Measurements from ENCODE around the gene IQSEC1. TPM values are rescaled to one million over a fixed set of nuclear protein-coding genes. Genes with fewer than 3 reads are reported as not detected.

IQSEC1 gene
- total RNA-seq, 4 donors from 2014 or later = 31.9 to 35.8 (median 34.8) TPM

DNA sequence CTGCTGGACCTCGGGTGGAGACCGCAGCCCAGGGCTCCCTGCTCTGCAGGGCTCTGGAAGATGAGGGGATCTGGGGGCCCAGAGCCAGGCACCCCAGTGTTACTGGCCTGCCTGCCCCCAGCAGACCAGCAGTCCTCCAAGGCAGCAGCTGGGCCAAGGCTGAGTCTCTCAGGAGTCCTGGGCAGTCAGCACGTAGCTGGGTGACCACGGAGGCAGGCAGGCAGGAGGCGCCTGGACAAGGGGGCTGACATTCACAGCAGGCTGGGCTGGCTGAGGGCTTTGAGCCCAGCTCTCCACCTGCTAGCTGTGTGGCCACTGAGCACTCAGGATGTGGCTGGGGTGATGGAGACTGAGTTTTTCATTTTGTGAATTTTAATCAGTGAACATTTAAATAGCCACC is 67.9 kb downstream of the IQSEC1 start:
- intact Hi-C loops (cut with DNase I; ENCODE audit: low total_unique reads) = no loop called here
- WGBS, 2 donors = 93% methylated on average over 2 to 4 of the region's 5 CpGs
- no peak overlapping the region for H3K4me3 ChIP-seq (ENCODE audit: low read depth, poor library complexity, severe bottlenecking)

GRCh38 chr3:13004376-13004775 is 68.9 kb downstream of the IQSEC1 start:
- TF ChIP-seq POLR2A (IDR thresholded peaks at IDR 0.05) = no peak
- 80 to 81% methylated on average over 7 of the region's 7 CpGs for WGBS, 2 donors
- H3K4me3 ChIP-seq (ENCODE audit: low read depth, poor library complexity, severe bottlenecking) = no peak overlapping the region
- intact Hi-C loops (cut with DNase I; ENCODE audit: low total_unique reads) = no loop called here
- no peak for DNase-seq (ENCODE audit: low spot score in 2 of 2)

More for the DNA sequence above, 67.9 kb downstream of the IQSEC1 start:
- TF ChIP-seq POLR2A (IDR thresholded peaks at IDR 0.05) = no peak
- TF ChIP-seq CTCF (IDR thresholded peaks at IDR 0.05) = no peak
- DNase-seq (ENCODE audit: low spot score in 2 of 2) = no peak

DNA sequence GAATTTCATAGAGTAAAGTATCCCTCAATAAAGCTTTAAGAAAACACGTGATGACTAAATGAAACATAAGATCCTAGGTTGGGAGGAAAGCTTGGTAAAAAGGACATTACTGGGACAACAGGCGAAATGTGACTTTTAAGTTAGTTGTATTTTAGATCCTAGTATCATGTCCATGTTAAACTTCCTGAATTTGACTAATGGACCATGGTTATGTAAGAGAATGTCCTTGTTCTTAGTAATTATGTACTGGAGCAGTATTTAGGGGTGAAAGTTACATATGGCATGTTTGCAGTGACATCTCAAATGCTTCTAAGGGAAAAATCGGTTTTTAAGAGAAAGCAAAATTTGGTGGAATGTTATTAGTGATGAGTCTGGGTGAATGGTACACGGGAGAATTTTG is 69.6 kb downstream of the IQSEC1 start:
- H3K4me3 ChIP-seq (ENCODE audit: low read depth, poor library complexity, severe bottlenecking) = no peak overlapping the region
- 68 to 74% methylated on average over 4 of the region's 4 CpGs for WGBS, 2 donors
- no peak for TF ChIP-seq POLR2A (IDR thresholded peaks at IDR 0.05)
- TF ChIP-seq CTCF (IDR thresholded peaks at IDR 0.05) = no peak
- intact Hi-C loops (cut with DNase I; ENCODE audit: low total_unique reads) = no loop called here
- no peak for DNase-seq (ENCODE audit: low spot score in 2 of 2)

DNA sequence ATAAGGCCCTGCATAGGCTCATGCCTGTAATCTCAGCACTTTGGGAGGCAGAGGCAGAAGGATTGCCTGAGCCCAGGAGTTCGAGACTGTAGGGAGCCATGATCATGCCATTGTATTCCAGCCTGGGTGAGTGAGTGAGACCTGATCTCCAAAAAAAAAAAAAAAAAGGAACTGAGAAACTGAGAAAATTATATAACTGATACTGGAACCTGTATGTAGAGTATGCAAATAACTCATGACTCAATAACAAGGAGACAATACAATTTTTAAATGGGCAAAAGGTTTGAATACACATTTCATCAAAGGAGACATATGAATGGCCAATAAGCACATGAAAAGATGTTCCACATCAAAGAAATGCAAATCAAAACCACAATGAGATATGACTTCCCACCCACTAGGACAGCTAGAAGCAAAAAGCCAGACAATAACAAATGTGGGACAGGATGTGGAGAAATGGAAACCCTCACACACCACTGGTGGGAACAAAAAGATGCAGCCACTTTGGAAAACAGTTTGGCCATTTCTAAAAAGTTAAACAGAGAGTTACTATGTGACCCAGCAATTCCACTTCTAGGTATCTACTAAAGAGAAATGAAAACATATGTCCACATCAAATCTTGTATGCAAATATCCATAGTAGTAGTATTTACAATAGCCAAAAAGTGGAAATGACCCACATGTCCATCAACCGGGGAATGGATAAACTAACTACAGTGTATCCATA is 70.7 kb downstream of the IQSEC1 start:
- no peak for DNase-seq (ENCODE audit: low spot score in 2 of 2)
- no peak overlapping the region for H3K4me3 ChIP-seq (ENCODE audit: low read depth, poor library complexity, severe bottlenecking)
- WGBS, 2 donors = 64 to 69% methylated on average over 2 of the region's 2 CpGs
- intact Hi-C loops (cut with DNase I; ENCODE audit: low total_unique reads) = no loop called here
- TF ChIP-seq POLR2A (IDR thresholded peaks at IDR 0.05) (no peak), CTCF (IDR thresholded peaks at IDR 0.05) (no peak)

- intact Hi-C loops (cut with DNase I; ENCODE audit: low total_unique reads) = no loop called here
Measured at GRCh38 chr3:12999147-13000140, 73.8 kb downstream of the IQSEC1 start.

More at GRCh38 chr3:12999147-13000140, 73.8 kb downstream of the IQSEC1 start:
- no peak overlapping the region for H3K4me3 ChIP-seq (ENCODE audit: low read depth, poor library complexity, severe bottlenecking)
- DNase-seq (ENCODE audit: low spot score in 2 of 2) = peak; percentile 91 to 97
- WGBS, 2 donors = 54 to 60% methylated on average over 14 of the region's 14 CpGs
- TF ChIP-seq CTCF (IDR thresholded peaks at IDR 0.05) (peak in 1 of 3 donors; percentile 7), POLR2A (IDR thresholded peaks at IDR 0.05) (no peak)

Measured in lower leg skin (tissue), 4 donors.